Breast epithelium (tissue), 4 donors: ENCODE data around the gene COLEC11. TPM values are rescaled to one million over a fixed set of nuclear protein-coding genes. Genes with fewer than 3 reads are reported as not detected.

Source experiments
- DNase-seq, 2 donors: peaks; one replicate each; pipeline ENCODE4 v3.0.0-alpha.2; 2019; ENCODE audit warnings: low spot score in 2 of 2
- H3K27ac ChIP-seq, 2 donors: fragments of 200-600 bp; sonication (generic) in 1 of 2; one replicate each; pipeline ENCODE4 v1.5.1; 2016 to 2019; ENCODE audit warnings: mild to moderate bottlenecking in 1 of 2
- H3K27me3 ChIP-seq, 2 donors: fragments of 200-600 bp; sonication (generic) in 1 of 2; one replicate each; pipeline versions ENCODE4 v1.5.1 to v1.6.0; 2017 to 2019; ENCODE audit warnings: control low read depth in 1 of 2, mild to moderate bottlenecking in 1 of 2
- H3K36me3 ChIP-seq: fragments of 200-600 bp; one replicate; pipeline ENCODE4 v1.5.1; 2019
- H3K4me1 ChIP-seq, 2 donors: fragments of 200-600 bp; sonication (generic); one replicate each; pipeline ENCODE4 v1.5.1; 2016 to 2019; ENCODE audit warnings: control low read depth in 1 of 2
- H3K4me3 ChIP-seq, 3 donors: fragments of 200-600 bp; sonication (generic); 1 replicate in 2 of 3; 2 replicates in 1 of 3; pipeline ENCODE4 v1.5.1; 2016 to 2019; ENCODE audit warnings: mild to moderate bottlenecking in 3 of 3, moderate library complexity in 2 of 3
- H3K9me3 ChIP-seq, 2 donors: fragments of 200-600 bp; sonication (generic) in 1 of 2; one replicate each; pipeline ENCODE4 v1.5.1; 2016 to 2019; ENCODE audit warnings: control low read depth in 1 of 2
- CTCF ChIP-seq, 3 donors: fragments of 450-650 bp; IDR thresholded peaks; one replicate each; pipeline ENCODE4 v1.5.1; 2016 to 2017; ENCODE audit warnings: antibody characterized with exemption in 3 of 3, mild to moderate bottlenecking in 3 of 3, moderate library complexity in 3 of 3
- POLR2A ChIP-seq: fragments of 450-650 bp; IDR thresholded peaks from one replicate; pipeline ENCODE4 v1.6.1; 2016; ENCODE audit warnings: antibody characterized with exemption, mild to moderate bottlenecking, moderate library complexity
- POLR2AphosphoS5 ChIP-seq, 3 donors: sonication (generic); formaldehyde crosslinking; IDR thresholded peaks; one replicate each; pipeline ENCODE4 v1.6.1; 2017; ENCODE audit warnings: antibody characterized with exemption in 3 of 3
- intact Hi-C: fragments of 100-400 bp; cut with DNase I; formaldehyde crosslinking; loops from one replicate; pipeline ENCODE4 v1.15.1; 2023; ENCODE audit warnings: low total_unique reads
- total RNA-seq, 3 donors: library from RNA; depleted of rRNA; stranded (reverse); fragments of >200 nt; gene quantifications; one replicate each; pipeline ENCODE4 v1.1.0, GENCODE V29; 2016

Gene COLEC11
- total RNA-seq, 3 donors from 2014 or later, result 0.33 to 1.9 (median 1.0) TPM

DNA sequence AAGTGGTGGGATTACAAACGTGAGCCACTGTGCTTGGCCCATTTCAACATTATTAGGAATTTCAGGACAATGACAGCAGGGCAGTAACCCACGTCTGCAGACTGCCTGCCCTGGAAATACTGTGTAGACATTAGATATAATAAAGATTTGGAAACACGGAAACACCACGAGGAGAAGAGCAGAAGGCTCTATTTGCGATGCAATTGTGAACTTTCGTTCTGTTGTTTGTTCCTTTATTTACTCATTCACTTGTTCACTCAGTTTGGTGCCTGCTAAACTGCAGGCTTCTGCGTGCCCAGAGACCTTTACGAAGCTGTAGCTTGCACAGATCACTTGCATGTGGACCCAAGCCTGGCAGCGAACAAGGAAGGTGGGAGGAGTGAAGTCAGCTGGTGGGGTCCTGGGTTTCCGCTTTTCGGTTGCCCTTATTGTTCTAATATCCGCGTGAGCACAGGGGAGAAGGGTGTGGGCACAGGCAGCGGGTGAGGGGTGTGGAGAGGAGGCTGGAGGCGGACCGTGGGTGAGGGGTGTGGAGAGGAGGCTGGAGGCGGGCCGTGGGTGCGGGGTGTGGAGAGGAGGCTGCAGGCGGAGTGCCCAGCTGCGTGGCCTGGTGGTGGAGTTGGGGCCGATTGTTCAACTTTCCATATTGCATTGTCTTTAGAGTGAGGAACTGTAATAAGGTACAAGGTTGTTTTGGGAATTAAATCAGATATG lies 3.4 kb downstream of the COLEC11 start:
- H3K4me1 ChIP-seq, result no peaks in the 10 kb centered on the region
- H3K27me3 ChIP-seq, result no peaks in the 10 kb centered on the region
- no peaks in the 10 kb centered on the region for H3K9me3 ChIP-seq
- no peak overlapping the region for H3K27ac ChIP-seq
- intact Hi-C loops, result no loop called here
- TF ChIP-seq POLR2AphosphoS5 (IDR thresholded peaks at IDR 0.05) (no peak), CTCF (IDR thresholded peaks at IDR 0.05) (no peak), POLR2A (no peak)
- H3K4me3 ChIP-seq, result no peak overlapping the region
- DNase-seq, result no peak
- no peaks in the 10 kb centered on the region for H3K36me3 ChIP-seq

DNA sequence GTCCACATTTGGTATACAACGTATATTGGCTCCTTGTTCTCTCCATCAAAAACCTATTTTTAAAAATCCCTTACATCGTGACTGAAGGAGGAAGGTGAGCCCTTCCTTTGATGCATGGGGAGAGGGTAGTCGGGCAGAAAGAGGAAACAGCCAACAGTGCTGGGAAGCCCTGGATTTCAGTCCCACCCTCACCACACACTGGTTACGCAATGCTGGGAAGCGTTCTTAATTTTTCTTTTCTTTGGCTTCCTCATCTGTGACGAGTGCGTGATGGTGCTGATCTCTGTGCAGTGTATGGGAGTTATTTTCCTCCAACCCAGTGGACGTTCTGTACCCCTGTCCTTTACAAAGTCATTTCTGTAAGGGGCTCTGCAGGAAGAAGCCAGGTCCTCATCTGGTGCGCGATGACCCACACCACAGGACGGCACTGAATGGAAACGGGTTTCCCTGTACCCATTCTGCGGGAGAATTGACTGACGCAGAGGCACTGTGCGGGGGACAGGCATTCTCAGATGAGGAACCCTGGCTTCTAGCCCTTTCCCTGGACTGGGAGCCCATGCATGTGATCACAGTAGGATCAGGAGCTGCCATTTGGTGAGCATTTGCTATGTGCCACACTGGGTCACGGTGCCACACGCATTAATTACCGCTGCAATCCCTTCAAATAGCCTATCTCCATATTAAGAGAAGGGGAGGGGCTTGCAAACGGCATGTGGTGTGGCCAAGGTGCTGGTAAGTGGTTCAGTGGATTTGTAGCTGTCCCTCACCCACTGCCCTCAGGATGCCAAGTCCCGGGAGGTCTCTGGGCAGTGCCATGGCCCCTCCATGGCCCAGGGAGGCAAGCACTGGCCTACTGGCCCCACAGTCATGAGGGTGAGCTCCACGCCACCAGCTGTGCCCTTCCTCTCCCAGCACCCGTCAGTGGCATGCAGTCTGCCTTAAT lies 4.3 kb downstream of the COLEC11 start:
- Histone ChIP-seq H3K27ac (no peak overlapping the region), H3K9me3 (no peaks in the 10 kb centered on the region), H3K36me3 (no peaks in the 10 kb centered on the region), H3K4me3 (no peak overlapping the region), H3K4me1 (no peaks in the 10 kb centered on the region), H3K27me3 (no peaks in the 10 kb centered on the region)
- TF ChIP-seq POLR2A, result no peak
- TF ChIP-seq POLR2AphosphoS5 (IDR thresholded peaks at IDR 0.05), result no peak
- no peak for TF ChIP-seq CTCF (IDR thresholded peaks at IDR 0.05)
- intact Hi-C loops, result no loop called here
- no peak for DNase-seq

- H3K27me3 ChIP-seq, result no peaks in the 10 kb centered on the region
- intact Hi-C loops, result no loop called here
- DNase-seq, result no peak
- H3K27ac ChIP-seq, result no peak overlapping the region
- no peak overlapping the region for H3K4me3 ChIP-seq
- H3K9me3 ChIP-seq, result no peaks in the 10 kb centered on the region
- TF ChIP-seq POLR2AphosphoS5 (IDR thresholded peaks at IDR 0.05) (no peak), CTCF (IDR thresholded peaks at IDR 0.05) (no peak), POLR2A (no peak)
- H3K4me1 ChIP-seq, result no peaks in the 10 kb centered on the region
- no peaks in the 10 kb centered on the region for H3K36me3 ChIP-seq
Measured at GRCh38 chr2:3600256-3600855, 5.4 kb downstream of the COLEC11 start.

DNA sequence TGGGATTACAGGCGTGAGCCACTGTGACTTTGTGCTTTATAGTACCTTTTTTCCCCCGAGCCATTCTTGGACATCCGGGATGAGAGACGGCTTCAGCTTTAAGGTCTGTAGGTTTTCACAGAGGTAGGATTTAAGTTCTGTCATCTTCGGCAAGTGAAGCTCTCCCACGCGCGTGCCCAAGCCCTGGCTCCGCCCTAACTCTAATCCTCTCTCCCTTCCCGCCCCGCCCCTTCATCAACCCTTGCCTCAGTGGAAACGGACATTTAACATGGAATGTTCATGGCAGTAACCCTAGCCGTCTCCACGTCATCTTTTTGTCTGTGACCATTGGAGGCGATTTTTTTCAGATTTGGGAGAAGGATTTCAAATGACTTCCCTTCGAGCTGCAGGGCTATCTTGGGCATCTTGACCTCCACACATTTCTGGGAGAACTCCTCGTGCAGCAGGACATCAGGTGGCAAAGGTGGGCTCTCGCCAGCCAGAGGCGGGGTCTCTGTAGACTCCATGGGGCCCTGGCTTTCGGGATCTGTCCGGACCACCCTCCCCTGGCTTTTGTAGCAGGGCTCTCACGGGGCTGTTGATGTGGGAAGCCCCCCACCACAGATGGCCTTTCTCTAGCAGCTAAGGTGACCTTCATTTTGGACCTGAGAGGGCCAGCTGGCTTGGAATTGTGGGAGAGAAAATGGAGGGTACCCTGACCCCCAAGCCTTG lies 6.8 kb downstream of the COLEC11 start:
- DNase-seq, result no peak

More for the DNA sequence above, 6.8 kb downstream of the COLEC11 start:
- no peaks in the 10 kb centered on the region for H3K4me1 ChIP-seq
- no peaks in the 10 kb centered on the region for H3K9me3 ChIP-seq
- no peak for TF ChIP-seq POLR2A
- TF ChIP-seq CTCF (IDR thresholded peaks at IDR 0.05), result no peak
- TF ChIP-seq POLR2AphosphoS5 (IDR thresholded peaks at IDR 0.05), result no peak
- intact Hi-C loops, result no loop called here
- no peaks in the 10 kb centered on the region for H3K36me3 ChIP-seq
- no peak overlapping the region for H3K4me3 ChIP-seq
- H3K27ac ChIP-seq, result no peak overlapping the region
- H3K27me3 ChIP-seq, result no peaks in the 10 kb centered on the region
